Astrocyte (in vitro differentiated cells and primary cell): ENCODE data around the gene RDH16.

Experiments used
- EZH2 ChIP-seq: IDR thresholded peaks from 2 replicates; pipeline ENCODE4 v1.6.1; 2012; ENCODE audit warnings: mild to moderate bottlenecking, low read length, inconsistent platforms; ENCODE audit not compliant: insufficient read depth
- TF ChIP-seq, protein P1 (sequence below): IDR thresholded peaks from 2 replicates; pipeline ENCODE4 v1.5.1; 2011; ENCODE audit warnings: low read depth, mild to moderate bottlenecking, inconsistent platforms, low read length, moderate library complexity; ENCODE audit not compliant: insufficient read depth

DNA sequence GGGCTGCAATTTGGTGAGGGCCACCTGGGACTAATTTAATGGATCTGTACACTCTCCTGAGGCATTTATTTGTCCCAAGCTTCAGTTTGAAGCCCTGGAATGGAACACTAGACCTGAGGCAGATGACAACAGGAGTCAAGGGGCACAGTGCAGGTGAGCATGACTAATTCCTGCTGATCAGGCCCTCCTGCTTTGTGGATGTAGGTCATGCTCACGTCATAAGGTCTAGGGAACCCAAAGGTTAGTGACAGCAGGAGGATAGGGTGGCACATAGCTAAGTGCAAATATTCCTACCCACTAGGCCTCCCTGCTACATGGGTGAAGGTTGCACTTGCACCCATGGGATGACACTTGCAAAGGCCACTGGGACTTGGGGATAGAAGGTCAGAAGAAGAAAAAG lies 54.0 kb downstream of the RDH16 start:
- TF ChIP-seq, protein P1, sequence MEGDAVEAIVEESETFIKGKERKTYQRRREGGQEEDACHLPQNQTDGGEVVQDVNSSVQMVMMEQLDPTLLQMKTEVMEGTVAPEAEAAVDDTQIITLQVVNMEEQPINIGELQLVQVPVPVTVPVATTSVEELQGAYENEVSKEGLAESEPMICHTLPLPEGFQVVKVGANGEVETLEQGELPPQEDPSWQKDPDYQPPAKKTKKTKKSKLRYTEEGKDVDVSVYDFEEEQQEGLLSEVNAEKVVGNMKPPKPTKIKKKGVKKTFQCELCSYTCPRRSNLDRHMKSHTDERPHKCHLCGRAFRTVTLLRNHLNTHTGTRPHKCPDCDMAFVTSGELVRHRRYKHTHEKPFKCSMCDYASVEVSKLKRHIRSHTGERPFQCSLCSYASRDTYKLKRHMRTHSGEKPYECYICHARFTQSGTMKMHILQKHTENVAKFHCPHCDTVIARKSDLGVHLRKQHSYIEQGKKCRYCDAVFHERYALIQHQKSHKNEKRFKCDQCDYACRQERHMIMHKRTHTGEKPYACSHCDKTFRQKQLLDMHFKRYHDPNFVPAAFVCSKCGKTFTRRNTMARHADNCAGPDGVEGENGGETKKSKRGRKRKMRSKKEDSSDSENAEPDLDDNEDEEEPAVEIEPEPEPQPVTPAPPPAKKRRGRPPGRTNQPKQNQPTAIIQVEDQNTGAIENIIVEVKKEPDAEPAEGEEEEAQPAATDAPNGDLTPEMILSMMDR: no peak
- TF ChIP-seq EZH2: no peak
